Transverse colon (tissue), 4 donors: Measurements from ENCODE around the gene ZDHHC24.

Experiments
- CTCF ChIP-seq, 5 experiments: fragments of 200-600 bp in 3 of 5; fragments of 450-650 bp in 2 of 5; sonication (generic) in 3 of 5; IDR thresholded peaks; 1 replicate in 2 of 5; 2 replicates in 3 of 5; pipeline ENCODE4 v1.5.1; 2016 to 2017; ENCODE audit warnings: antibody characterized with exemption in 5 of 5, inconsistent platforms in 3 of 5, mild to moderate bottlenecking in 2 of 5, moderate library complexity in 1 of 5
- EP300 ChIP-seq: sonication (generic); formaldehyde crosslinking; IDR thresholded peaks from one replicate; pipeline ENCODE4 v1.6.1; 2017; ENCODE audit warnings: antibody characterized with exemption, low read depth
- POLR2AphosphoS5 ChIP-seq, 3 donors: sonication (generic); formaldehyde crosslinking; IDR thresholded peaks; one replicate each; pipeline ENCODE4 v1.6.1; 2016; ENCODE audit warnings: antibody characterized with exemption in 3 of 3

GRCh38 chr11:66593303-66593635 lies 47.4 kb upstream of the ZDHHC24 start:
- TF ChIP-seq CTCF (IDR thresholded peaks at IDR 0.05) (no peak), EP300 (no peak), POLR2AphosphoS5 (IDR thresholded peaks at IDR 0.05) (no peak)
